HG03097 (cell line): ENCODE data around the gene ZNF333.
"Not testable (repeated sequence)": the region's sequence is repeated elsewhere in the genome, so short reads cannot be mapped to it uniquely, and the experiment has no call there.

ENCODE experiments used
- ATAC-seq: cut with Tn5 transposase; IDR thresholded peaks from one replicate; pipeline ENCODE4 v1.9.1; 2021; ENCODE audit not compliant: unreplicated experiment, low FRiP score

Gene ZNF333

GRCh38 chr19:14765841-14766240, 76.0 kb downstream of the ZNF333 start:
- not testable (repeated sequence) for ATAC-seq

DNA sequence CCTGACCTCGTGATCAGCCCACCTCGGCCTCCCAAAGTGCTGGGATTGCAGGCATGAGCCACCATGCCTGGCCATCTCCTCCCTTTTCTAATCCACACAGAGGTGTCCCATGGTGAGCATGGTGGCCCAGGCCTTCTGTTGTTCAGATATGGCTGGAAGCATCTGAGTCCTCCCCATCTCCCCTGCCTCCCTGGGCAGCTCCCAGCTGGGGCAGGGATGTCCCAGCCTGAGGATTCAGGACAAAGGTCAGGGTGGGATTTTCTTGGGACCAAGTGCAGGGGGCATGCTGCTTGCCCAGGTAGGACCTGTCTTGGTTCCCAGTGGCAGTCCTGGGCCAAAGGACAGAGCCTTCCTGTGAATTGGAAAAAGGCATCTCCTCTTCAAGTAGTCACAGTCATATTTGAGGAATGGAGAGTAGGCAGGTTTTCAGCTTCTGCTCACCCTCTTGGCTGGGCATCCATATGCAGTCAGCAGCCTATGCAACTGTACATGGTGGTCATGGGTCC, 77.7 kb downstream of the ZNF333 start:
- ATAC-seq, result no peak

DNA sequence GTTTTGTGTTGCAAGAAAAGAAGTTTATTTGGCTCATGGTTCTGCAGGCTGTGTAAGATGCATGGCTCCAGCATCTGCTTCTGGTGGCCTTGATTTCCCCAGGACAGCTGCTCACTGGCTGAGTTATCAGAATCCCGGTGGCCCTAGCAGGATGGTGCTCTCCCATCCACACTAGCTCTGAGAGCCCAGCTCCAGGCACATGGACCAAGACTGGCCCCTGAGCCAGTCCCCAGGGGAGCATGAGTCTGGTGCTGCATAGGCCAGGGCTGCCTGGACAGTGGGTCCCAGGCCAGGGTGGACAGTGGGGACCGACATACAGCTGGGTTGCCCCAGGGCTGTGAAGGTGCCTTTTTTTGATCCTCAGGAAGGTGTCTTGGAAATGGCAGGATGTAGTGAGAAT, 78.2 kb downstream of the ZNF333 start:
- ATAC-seq, result no peak

- ATAC-seq, result no peak
Observed at GRCh38 chr19:14769201-14769600, 79.4 kb downstream of the ZNF333 start.

GRCh38 chr19:14770136-14770535, 80.3 kb downstream of the ZNF333 start:
- no peak for ATAC-seq

- no peak for ATAC-seq
Observed at GRCh38 chr19:14770944-14771839, 81.3 kb downstream of the ZNF333 start.

DNA sequence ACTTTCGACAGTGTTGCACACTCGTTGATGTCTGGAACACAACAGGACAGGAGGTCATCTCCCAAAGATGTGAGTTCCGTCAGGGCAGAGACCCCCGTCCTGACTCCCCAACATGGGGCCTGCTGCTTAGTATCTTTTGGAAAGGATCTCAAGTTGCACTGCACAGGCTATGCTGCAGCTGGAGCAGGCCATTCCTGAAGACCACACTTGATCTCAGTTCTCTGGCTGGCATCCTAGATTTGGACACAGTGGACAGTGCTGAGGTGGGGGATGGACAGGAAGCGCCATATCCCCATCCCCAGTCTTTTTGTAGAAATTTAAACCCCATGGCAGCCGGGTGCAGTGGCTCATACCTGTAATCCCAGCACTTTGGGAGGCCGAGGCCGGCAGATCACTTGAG, 82.6 kb downstream of the ZNF333 start:
- no peak for ATAC-seq

GRCh38 chr19:14772995-14773394, 83.1 kb downstream of the ZNF333 start:
- no peak for ATAC-seq

DNA sequence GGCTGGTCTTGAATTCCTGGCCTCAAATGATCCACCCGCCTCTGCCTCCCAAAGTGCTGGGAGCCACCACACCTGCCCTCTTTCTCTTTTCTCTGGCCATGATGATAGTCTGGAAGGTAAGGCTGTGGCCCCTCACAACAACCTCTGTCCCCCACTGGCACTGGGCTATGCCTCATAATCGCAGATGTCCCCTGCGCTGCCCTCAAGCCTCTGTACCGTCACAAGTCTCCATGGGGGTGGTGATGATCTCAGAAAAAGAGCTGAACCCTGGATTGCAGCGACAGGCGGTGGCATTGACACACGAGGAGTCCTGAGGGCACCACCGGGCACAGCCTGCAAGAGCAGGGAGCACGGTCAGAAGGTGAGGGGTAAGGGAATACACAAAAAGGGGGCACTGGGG, 83.9 kb downstream of the ZNF333 start:
- not testable (repeated sequence) for ATAC-seq

- ATAC-seq, result no peak
Observed at GRCh38 chr19:14774373-14774772, 84.5 kb downstream of the ZNF333 start.

DNA sequence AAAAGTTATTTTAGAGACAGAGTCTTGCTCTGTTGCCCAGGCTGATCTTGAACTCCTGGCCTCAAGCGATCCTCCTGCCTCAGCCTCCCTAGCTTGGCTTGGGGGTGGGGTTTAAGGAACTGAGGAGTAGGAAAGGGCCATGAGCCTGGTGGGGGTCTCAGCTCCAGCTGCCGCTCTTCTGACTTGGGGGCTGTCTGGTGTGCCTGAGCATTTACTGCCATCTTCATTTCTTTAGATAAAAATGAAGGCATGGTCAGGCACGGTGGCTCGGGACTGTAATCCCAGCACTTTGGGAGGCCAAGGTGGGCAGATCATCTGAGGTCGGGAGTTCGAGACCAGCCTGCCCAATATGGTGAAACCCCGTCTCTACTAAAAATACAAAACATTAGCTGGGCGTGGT, 85.5 kb downstream of the ZNF333 start:
- ATAC-seq, result not testable (repeated sequence)

DNA sequence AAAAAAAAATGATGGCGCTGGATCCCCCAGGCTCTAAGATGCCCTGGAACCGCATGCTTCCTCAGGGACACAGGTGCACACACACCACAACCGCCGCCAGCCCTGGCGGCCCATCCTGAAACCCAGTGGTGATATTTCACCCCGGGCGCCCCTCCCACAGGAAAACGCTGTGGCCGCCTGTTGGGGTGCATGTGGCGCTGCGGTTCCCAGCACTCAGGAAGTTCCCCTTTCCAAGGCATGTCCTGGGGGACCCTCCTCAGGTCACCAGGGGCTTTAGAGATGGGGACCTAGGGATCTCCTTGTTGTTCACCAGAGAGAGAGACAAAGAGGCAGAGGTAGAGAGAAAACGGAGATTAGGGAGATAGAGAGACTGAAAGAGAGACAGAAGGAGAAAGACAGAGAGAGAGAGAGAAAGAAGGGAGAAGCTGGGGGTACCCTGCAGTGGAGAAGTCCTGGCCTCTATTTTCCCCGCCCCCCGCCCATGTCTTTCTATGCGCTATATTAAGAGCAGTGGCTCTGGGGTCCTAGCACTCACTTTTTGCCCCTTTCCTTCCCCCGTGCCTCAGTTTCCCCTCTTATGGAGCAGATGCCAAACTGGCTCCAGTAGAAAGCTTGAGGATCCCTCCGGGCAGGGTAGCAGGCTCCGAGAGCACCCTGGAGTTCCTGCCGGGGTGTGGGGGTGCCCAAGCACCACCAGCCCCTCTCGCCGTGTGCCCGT, 86.2 kb downstream of the ZNF333 start:
- no peak for ATAC-seq

DNA sequence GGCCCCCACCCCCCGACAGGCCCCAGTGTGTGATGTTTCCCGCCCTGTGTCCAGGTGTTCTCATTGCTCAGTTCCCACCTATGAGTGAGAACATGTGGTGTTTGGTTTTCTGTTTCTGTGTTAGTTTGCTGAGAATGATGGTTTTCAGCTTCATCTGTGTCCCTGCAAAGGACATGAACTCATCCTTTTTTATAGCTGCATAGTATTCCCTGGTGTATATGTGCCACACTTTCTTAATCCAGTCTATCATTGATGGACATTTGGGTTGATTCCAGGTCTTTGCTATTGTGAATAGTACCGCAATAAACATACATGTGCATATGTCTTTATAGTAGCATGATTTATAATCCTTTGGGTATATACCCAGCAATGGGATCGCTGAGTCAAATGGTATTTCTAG, 87.8 kb downstream of the ZNF333 start:
- not testable (repeated sequence) for ATAC-seq

DNA sequence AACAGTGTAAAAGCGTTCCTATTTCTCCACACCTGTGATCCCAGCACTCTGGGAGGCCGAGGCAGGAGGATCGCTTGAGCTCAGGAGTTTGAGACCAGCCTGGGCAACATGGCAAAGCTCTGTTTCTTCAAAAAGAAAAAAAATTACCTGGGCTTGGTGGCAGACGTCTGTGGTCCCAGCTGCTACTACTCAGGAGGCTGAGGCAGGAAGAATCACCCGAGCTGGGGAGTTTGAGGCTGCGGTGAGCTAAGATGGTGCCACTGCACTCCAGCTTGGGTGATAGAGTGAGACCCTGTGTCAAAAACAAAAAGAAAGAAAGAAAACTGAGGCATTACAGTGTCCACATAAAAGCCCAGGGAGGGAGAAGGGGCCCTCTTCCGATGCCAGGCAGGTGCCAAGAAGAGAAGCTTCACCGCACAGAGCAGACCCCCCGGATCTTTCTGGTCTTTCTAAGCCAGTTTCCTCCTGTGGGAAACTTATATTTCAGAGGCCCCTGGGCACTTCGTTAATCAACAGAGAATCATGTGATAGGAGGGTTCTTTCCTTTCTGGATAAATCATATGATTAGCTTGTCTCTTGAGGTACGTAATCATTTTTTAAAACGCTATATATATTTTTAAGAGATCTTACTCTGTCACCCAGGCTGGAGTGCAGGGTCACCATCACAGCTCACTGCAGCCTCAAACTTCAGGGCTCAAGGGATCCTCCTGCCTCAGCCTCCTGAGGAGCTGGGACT, 88.4 kb downstream of the ZNF333 start, which contains the start of gene ADGRE2:
TSS of gene ADGRE2 (minus strand) at position 451 of the 736 bp plus-strand sequence. CDS start 1,804 bp downstream, outside the sequence.
- not testable (repeated sequence) for ATAC-seq

DNA sequence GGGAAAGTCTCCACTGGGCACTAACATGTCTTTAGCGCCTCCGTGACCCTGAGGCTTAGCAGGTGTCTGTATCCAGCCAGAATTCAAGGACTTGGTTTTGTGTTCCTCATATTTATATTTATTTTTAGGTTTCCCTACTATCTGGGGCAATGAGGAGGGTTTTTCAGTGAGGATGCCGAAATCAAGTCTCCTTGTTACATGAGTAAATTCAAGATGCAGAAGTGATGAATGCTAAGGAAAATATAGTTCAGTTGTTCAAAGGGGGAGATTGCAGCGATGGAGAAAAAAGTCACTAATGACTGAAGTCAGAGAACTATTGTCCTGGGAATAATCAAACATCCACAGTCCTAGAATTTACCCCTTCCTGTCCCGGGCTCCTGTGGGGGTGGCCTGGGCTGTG, 89.3 kb downstream of the ZNF333 start:
- no peak for ATAC-seq

DNA sequence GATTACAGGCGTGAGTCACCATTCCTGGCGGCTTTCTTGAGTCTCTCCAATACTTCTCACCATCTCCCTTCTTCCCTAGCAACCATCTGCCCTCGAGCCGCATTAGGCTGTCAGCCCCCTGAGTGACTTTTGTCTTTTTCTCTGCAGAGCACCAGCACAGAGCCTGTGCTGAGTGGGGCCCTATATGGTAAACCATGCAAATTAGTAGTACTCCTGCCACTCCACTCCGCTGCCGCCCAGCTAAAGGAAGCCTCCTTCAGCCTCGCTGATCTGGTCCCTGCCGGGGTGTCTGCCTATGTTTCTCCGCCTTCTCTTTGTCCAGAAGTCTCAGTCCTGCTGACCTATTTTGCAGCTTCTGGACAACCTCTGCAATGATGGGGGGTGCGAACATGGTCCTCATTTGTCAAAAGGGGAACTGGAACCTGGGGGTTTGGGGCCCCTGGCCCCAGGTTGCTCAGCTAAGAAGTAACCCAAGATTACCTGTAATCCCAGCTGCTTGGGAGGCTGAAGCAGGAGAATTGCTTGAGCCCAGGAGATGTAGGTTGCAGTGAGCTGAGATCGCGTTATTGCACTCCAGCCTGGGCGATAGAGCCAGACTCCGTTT, 90.9 kb downstream of the ZNF333 start:
- ATAC-seq, result not testable (repeated sequence)

GRCh38 chr19:14781713-14782536, 92.1 kb downstream of the ZNF333 start:
- not testable (repeated sequence) for ATAC-seq

DNA sequence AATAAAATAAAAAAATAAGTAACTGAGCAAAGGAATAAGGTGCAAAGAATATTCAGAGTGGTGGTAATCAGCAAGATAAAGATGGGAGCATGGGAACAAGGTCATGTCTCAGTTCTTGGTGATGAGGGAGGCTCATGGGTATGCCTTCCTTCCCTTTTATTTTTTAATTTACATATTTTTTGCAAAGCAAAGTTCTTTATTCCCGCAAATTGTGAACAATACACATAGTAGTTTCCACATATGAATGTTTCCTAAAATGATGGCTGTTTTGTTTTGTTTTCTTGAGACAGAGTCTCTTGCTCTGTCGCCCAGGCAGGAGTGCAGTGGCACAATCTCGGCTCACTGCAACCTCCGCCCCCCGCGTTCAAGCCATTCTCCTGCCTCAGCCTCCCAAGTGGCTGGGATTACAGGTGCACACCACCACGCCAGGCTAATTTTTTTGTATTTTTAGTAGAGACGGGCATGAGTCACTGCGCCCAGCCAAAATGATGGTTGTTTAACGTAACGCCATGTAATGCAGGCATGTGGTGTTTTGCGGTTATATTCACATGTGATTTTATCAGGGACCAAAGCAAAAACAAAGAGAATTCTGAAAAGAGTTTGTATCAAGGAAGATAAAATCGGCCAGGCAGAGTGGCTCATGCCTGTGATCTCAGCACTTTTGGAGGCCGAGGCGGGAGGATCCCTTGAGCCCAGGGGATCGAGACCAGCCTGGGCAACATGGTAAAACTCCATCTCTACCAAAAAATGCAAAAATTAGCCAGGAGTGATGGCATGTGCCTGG, 93.0 kb downstream of the ZNF333 start:
- ATAC-seq, result no peak
